Heart left ventricle (tissue), 13 donors: ENCODE results near the gene LCP2.

Experiments
- POLR2A ChIP-seq, 2 donors: fragments of 450-650 bp; IDR thresholded peaks; one replicate each; pipeline ENCODE4 v1.6.1; 2017; ENCODE audit warnings: antibody characterized with exemption in 2 of 2, mild to moderate bottlenecking in 2 of 2, moderate library complexity in 2 of 2
- TF ChIP-seq, protein P1 (sequence below), 12 donors: fragments of 200-600 bp; sonication (generic) in 4 of 12; IDR thresholded peaks; one replicate each; pipeline versions ENCODE4 v1.5.0 to v1.8.0; 2018 to 2022; ENCODE audit warnings: antibody characterized with exemption in 12 of 12, mild to moderate bottlenecking in 5 of 12
- donor health status: ischemic (EF 13 %, LVEDD 7.1; RV severe dilation, severe dysfunction).
- donor health status: DM: no; HTN: yes; CAD: no.
- donor health status: DM: no; HTN: no; CAD: no.
- donor health status: ischemic (EF 25% LVEDD 6.9; RV normal size, moderate dysfunction).
- donor health status: ischemic (EF 25% LVEDD 5.7; RV mildly dilated, moderate dysfunction).
- donor health status: ischemic (EF 35%, LVEDD 5.7; RV mildly dilated, moderate dysfunction).
- donor health status: nonischemic (EF 11% LVEDD 7.7; RV severe dilation, severe dysfunction).
- donor health status: DM: yes; HTN: yes; CAD: no.
- donor health status: PGD.
- donor health status: ischemic (EF 29% LVEDD 5.4; RV normal size, mild dysfunction).
- donor health status: nonischemic (EF 23%, LVEDD 6.1; RV moderate dilation, normal function).

DNA sequence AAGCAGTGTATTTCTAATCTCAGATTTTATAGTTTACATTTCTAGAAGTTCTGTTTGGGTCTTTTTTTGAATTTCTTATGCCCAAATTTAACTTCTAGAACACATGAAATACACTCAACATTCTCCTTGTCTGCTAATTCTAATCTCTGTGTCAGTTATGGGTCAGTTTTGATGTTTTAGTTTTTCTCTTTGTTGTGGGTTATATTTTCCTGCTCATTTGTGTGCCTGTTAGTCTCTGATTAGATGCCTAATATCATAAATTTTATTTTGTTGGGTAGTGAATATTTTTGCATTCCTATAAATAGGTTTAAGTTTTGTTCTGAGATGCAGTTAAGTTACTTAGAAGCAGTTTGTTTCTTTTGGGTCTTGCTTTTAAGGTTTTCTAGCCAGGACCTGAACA is 12.4 kb downstream of the LCP2 start:
- TF ChIP-seq, protein P1, sequence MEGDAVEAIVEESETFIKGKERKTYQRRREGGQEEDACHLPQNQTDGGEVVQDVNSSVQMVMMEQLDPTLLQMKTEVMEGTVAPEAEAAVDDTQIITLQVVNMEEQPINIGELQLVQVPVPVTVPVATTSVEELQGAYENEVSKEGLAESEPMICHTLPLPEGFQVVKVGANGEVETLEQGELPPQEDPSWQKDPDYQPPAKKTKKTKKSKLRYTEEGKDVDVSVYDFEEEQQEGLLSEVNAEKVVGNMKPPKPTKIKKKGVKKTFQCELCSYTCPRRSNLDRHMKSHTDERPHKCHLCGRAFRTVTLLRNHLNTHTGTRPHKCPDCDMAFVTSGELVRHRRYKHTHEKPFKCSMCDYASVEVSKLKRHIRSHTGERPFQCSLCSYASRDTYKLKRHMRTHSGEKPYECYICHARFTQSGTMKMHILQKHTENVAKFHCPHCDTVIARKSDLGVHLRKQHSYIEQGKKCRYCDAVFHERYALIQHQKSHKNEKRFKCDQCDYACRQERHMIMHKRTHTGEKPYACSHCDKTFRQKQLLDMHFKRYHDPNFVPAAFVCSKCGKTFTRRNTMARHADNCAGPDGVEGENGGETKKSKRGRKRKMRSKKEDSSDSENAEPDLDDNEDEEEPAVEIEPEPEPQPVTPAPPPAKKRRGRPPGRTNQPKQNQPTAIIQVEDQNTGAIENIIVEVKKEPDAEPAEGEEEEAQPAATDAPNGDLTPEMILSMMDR (IDR thresholded peaks at IDR 0.05) = no peak
- TF ChIP-seq POLR2A (IDR thresholded peaks at IDR 0.05) = no peak
